B cell (primary cell): ENCODE data around the gene TINAG. TPM values are rescaled to one million over a fixed set of nuclear protein-coding genes. Genes with fewer than 3 reads are reported as not detected.

Source experiments
- ATAC-seq: fragments of 200-7000 bp; cut with Tn5 transposase; one replicate; pipeline ENCODE4 v1.10.0; 2021; ENCODE audit warnings: low read depth, mild to moderate bottlenecking, moderate number of reproducible peaks, moderate library complexity
- CTCF ChIA-PET: fragments of 350-600 bp; sonication (Branson Sonifier 250); formaldehyde crosslinking; loops from one replicate; lab custom pipeline; 2021; ENCODE audit warnings: antibody characterized with exemption, inconsistent platforms; lab: Charles Lee
- POLR2A ChIA-PET: fragments of 350-600 bp; sonication (Branson Sonifier 250); formaldehyde crosslinking; loops from one replicate; lab custom pipeline; 2021; ENCODE audit warnings: antibody characterized with exemption; lab: Charles Lee
- DNase-seq: peaks from one replicate; pipeline ENCODE4 v3.0.0; 2013
- H2AFZ ChIP-seq: 2 replicates; pipeline ENCODE4 v1.6.1; 2012; ENCODE audit warnings: mild to moderate bottlenecking, low read depth, low read length; ENCODE audit not compliant: insufficient read depth, poor library complexity, severe bottlenecking
- H3K27ac ChIP-seq, 2 donors: 1 replicate in 1 of 2; 2 replicates in 1 of 2; pipeline ENCODE4 v1.5.1; 2012 to 2013; ENCODE audit warnings: low read length in 2 of 2, mild to moderate bottlenecking in 2 of 2, moderate library complexity in 1 of 2
- H3K27me3 ChIP-seq, 4 experiments: fragments of 200-600 bp in 1 of 4; sonication (generic) in 1 of 4; replicated peaks in 1 of 4; 1 replicate in 2 of 4; 2 replicates in 2 of 4; pipeline versions ENCODE4 v1.6.1 to v1.7.0; 2013 to 2016; ENCODE audit warnings: low read length in 3 of 4, mild to moderate bottlenecking in 2 of 4, mixed read lengths in 1 of 4, moderate library complexity in 1 of 4; ENCODE audit not compliant: insufficient read depth in 4 of 4, control insufficient read depth in 3 of 4; ENCODE audit errors: control extremely low read depth in 1 of 4
- H3K36me3 ChIP-seq, 2 experiments: replicated peaks in 1 of 2; 1 replicate in 1 of 2; 2 replicates in 1 of 2; pipeline versions ENCODE4 v1.6.1 to v1.7.1; 2013; ENCODE audit warnings: low read length in 1 of 2; ENCODE audit not compliant: insufficient read depth in 2 of 2, control insufficient read depth in 1 of 2; ENCODE audit errors: control extremely low read depth in 1 of 2, extremely low read depth in 1 of 2
- H3K4me1 ChIP-seq, 2 donors: fragments of 200-600 bp in 1 of 2; sonication (generic) in 1 of 2; 1 replicate in 1 of 2; 2 replicates in 1 of 2; pipeline versions ENCODE4 v1.5.1 to v1.6.1; 2013 to 2017; ENCODE audit warnings: low read length in 2 of 2; ENCODE audit not compliant: control insufficient read depth in 2 of 2, insufficient read depth in 2 of 2
- H3K4me2 ChIP-seq: replicated peaks from 2 replicates; pipeline ENCODE3; 2012; ENCODE audit warnings: mild to moderate bottlenecking, low read depth, low read length; ENCODE audit not compliant: poor library complexity, severe bottlenecking
- H3K4me3 ChIP-seq, 5 experiments: fragments of 200-600 bp in 1 of 5; sonication (generic) in 1 of 5; 1 replicate in 3 of 5; 2 replicates in 2 of 5; pipeline versions ENCODE4 v1.5.1 to v1.7.0; 2011 to 2016; ENCODE audit warnings: low read length in 4 of 5, mild to moderate bottlenecking in 4 of 5, low read depth in 2 of 5, control low read depth in 1 of 5, moderate library complexity in 1 of 5; ENCODE audit not compliant: insufficient read depth in 1 of 5; ENCODE audit errors: control extremely low read depth in 1 of 5, extremely low read depth in 1 of 5
- H3K79me2 ChIP-seq: fragments of 200-600 bp; sonication (generic); one replicate; pipeline ENCODE4 v1.6.0; 2016; ENCODE audit warnings: low read length; ENCODE audit not compliant: control insufficient read depth, insufficient read depth
- H3K9ac ChIP-seq: fragments of 200-600 bp; sonication (generic); 2 replicates; pipeline ENCODE4 v1.6.1; 2017; ENCODE audit warnings: mild to moderate bottlenecking, low read length, moderate library complexity
- H3K9me3 ChIP-seq, 3 donors: one replicate each; pipeline versions ENCODE4 v1.6.1 to v1.7.1; 2013; ENCODE audit warnings: low read length in 2 of 3; ENCODE audit not compliant: control insufficient read depth in 2 of 3, insufficient read depth in 1 of 3; ENCODE audit errors: control extremely low read depth in 1 of 3
- H4K20me1 ChIP-seq: 2 replicates; pipeline ENCODE4 v1.6.0; 2012; ENCODE audit warnings: mild to moderate bottlenecking, low read length; ENCODE audit not compliant: insufficient read depth, control insufficient read depth, poor library complexity, severe bottlenecking
- H3K27ac Mint-ChIP-seq: one replicate; pipeline ENCODE4 v1.8.0; 2021; ENCODE audit warnings: mixed read lengths
- H3K27me3 Mint-ChIP-seq: one replicate; pipeline ENCODE4 v1.8.0; 2021; ENCODE audit warnings: mixed read lengths
- H3K4me1 Mint-ChIP-seq: one replicate; pipeline ENCODE4 v1.8.0; 2021; ENCODE audit warnings: mixed read lengths
- H3K4me3 Mint-ChIP-seq: one replicate; pipeline ENCODE4 v1.8.0; 2021; ENCODE audit warnings: mixed read lengths
- H3K9me3 Mint-ChIP-seq: one replicate; pipeline ENCODE4 v1.8.0; 2022; ENCODE audit warnings: mixed read lengths; ENCODE audit not compliant: insufficient read depth
- CTCF ChIP-seq: fragments of 200-600 bp; IDR thresholded peaks from one replicate; pipeline ENCODE4 v1.8.0; 2022; ENCODE audit warnings: antibody characterized with exemption, mild to moderate bottlenecking
- EZH2 ChIP-seq: IDR thresholded peaks from 2 replicates; pipeline ENCODE4 v1.6.1; 2012; ENCODE audit warnings: borderline replicate concordance, low read depth, mild to moderate bottlenecking, moderate library complexity, low read length; ENCODE audit not compliant: insufficient read depth, poor library complexity, severe bottlenecking
- WGBS: methylation state at CpG from one replicate; pipeline ENCODE4 v1.1.5; 2013; ENCODE audit warnings: missing lambda C conversion rate; ENCODE audit not compliant: insufficient coverage; 5-methylcytosine and 5-hydroxymethylcytosine counted together
- intact Hi-C: fragments of 100-400 bp; cut with micrococcal nuclease; formaldehyde crosslinking; loops from one replicate; pipeline ENCODE4 v1.10.0; 2022
- polyA plus RNA-seq: library from polyadenylated mRNA; depleted of rRNA; stranded (reverse); fragments of >200 nt; gene quantifications from 2 replicates; pipeline ENCODE4 v1.2.3, GENCODE V29; 2012
- total RNA-seq, 2 donors: library from RNA; stranded (reverse); fragments of 120-200 nt in 1 of 2; gene quantifications; 1 replicate in 1 of 2; 2 replicates in 1 of 2; pipeline versions ENCODE4 v1.2.3 to v1.2.4, GENCODE V29; 2013 to 2022

Gene TINAG
- total and polyA plus RNA-seq, 2 donors (not counting 1 experiment from before 2014, with no cell fraction given): not detected

GRCh38 chr6:54289426-54289825, 18.8 kb upstream of the TINAG start:
- intact Hi-C loops: no loop called here

GRCh38 chr6:54291146-54291545, 17.1 kb upstream of the TINAG start:
- Histone ChIP-seq H3K9me3 (peaks cover 0 to 9% (median 0%) of the 10 kb centered on the region in 3 donors), H3K4me3 (no peak overlapping the region), H3K79me2 (no peaks in the 10 kb centered on the region), H3K27ac (no peak overlapping the region), H4K20me1 (no peaks in the 10 kb centered on the region), H3K4me2 (no peak overlapping the region), H3K36me3 (no peaks in the 10 kb centered on the region), H3K9ac (no peak overlapping the region), H3K27me3 (no peaks in the 10 kb centered on the region), H3K4me1 (no peaks in the 10 kb centered on the region), H2AFZ (no peak overlapping the region)
- DNase-seq (no peak), ATAC-seq (no peak)
- no peak for TF ChIP-seq EZH2
- no peak for TF ChIP-seq CTCF
- intact Hi-C loops: no loop called here
- Mint-ChIP-seq H3K4me1 (peaks cover 9% of the 10 kb centered on the region), H3K4me3 (peak overlapping the region; percentile 4), H3K27ac (no peak overlapping the region), H3K9me3 (no peaks in the 10 kb centered on the region), H3K27me3 (no peaks in the 10 kb centered on the region)
- ChIA-PET CTCF (no interaction called here), POLR2A (no interaction called here)
- WGBS: no CpG with 5 or more reads among the region's 2 CpGs

More at GRCh38 chr6:54289426-54289825, 18.8 kb upstream of the TINAG start:
- H3K4me2 ChIP-seq: no peak overlapping the region
- ChIA-PET CTCF (no interaction called here), POLR2A (no interaction called here)
- H3K27me3 Mint-ChIP-seq: no peaks in the 10 kb centered on the region
- no peak overlapping the region for H3K27ac Mint-ChIP-seq
- H3K9ac ChIP-seq: no peak overlapping the region
- no peak overlapping the region for H3K4me3 ChIP-seq
- no peaks in the 10 kb centered on the region for H4K20me1 ChIP-seq
- no peaks in the 10 kb centered on the region for H3K9me3 Mint-ChIP-seq
- H3K4me1 ChIP-seq: no peaks in the 10 kb centered on the region
- no peaks in the 10 kb centered on the region for H3K79me2 ChIP-seq
- no peaks in the 10 kb centered on the region for H3K9me3 ChIP-seq
- no peak for TF ChIP-seq CTCF
- no peak for TF ChIP-seq EZH2
- H3K4me1 Mint-ChIP-seq: peaks cover 9% of the 10 kb centered on the region
- DNase-seq (no peak), ATAC-seq (no peak)
- H3K27me3 ChIP-seq: no peaks in the 10 kb centered on the region
- no CpG with 5 or more reads among the region's 4 CpGs for WGBS
- H3K4me3 Mint-ChIP-seq: no peak overlapping the region
- H3K27ac ChIP-seq: no peak overlapping the region
- no peaks in the 10 kb centered on the region for H3K36me3 ChIP-seq
- H2AFZ ChIP-seq: no peak overlapping the region
